NCI-H1092 treated with DMSO at 0.1 percent for 48 hours (cell line): ENCODE measurements around the gene CMTM6.
"Not testable (repeated sequence)": the region's sequence is repeated elsewhere in the genome, so short reads cannot be mapped to it uniquely, and the experiment has no call there.

Experiments
- DNase-seq: peaks from one replicate; lab custom pipeline; 2025; lab: John Stamatoyannopoulos, UW

The CMTM6 gene

DNA sequence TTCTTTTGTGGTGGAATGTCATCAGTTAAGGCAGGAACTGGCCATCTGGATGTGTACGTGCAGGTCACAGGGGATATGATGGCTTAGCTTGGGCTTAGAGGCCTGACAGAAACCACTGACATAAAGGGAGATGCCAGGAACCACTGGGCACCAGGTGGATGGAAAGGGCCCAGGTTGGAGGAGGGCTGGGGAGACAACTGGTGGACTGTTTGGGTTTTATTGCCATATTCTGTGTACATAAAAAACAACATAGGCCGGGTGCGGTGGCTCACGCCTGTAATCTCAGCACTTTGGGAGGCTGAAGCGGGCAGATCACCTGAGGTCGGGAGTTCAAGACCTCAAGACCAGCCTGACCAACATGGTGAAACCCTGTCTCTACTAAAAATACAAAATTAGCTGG, 35.8 kb downstream of the CMTM6 start:
- DNase-seq = not testable (repeated sequence)

DNA sequence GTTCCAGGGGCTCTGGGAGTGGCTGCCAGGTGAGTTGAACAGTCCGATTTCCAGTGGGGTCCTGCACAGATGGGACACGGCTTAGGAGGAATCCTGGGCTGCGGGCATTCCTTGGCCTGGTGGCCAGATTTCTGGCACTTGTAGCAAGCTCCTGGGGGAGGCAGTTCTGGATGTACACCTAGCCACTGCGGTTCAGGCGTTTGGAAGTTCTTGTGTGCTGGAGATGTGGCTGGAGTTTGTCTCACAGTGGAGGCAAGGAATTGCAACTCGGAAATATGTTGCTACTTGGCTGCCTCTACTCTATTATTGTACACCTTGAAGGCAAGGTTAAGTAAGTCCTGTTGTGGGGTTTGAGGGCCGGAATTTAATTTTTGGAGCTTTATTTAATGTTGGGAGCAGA, 37.9 kb downstream of the CMTM6 start:
- DNase-seq = not testable (repeated sequence)

DNA sequence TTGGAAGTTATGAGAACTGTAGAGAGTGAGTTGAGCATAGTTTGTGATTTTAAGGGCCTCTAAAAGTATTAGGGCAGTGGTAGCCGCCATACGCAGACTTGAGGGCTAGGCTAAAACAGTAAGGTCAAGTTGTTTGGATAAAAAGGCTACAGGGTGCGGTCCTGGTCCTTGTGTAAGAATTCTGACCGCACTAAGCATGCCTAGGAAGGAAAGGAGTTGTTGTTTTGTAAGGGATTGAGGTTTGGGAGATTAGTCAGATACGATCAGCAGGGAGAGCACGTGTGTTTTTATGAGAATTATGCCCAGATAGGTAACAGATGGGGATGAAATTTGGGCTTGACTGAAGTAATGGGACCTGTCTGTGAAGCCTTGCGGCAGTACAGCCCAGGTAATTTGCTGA, 39.2 kb downstream of the CMTM6 start:
- not testable (repeated sequence) for DNase-seq

DNA sequence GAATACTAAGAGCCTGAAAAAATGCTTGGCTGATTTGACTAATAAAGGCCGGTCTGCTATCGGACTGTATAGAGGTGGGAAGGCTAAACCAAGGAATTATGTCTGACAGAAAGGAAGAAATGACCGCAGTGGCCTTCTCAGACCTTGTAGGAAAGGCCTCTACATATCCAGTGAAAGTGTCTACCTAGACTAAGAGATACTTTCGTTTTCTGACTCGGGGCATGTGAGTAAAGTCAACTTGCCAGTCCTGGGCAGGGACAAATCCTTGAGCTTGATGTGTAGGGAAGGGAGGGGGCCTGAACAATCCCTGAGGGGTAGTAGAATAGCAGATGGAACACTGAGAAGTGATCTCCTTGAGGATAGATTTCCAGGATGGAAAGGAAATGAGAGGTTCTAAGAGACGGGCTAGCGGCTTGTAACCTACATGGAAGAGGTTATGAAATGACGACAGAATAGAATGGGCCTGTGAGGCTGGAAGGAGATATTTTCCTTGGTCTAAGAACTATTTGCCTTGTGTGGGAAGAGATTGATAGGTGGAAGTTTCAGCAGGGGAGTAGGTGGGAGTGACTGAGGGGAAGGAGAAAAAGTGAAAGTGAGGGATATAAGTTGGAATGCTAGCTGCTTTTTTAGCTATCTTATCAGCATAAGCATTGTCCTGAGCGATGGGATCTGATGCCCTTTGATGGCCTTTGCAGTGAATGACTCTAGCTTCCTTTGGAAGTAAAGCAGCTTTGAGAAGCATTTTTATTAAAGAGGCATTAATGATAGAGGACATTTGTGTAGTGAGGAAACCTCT, 40.3 kb downstream of the CMTM6 start:
- not testable (repeated sequence) for DNase-seq

DNA sequence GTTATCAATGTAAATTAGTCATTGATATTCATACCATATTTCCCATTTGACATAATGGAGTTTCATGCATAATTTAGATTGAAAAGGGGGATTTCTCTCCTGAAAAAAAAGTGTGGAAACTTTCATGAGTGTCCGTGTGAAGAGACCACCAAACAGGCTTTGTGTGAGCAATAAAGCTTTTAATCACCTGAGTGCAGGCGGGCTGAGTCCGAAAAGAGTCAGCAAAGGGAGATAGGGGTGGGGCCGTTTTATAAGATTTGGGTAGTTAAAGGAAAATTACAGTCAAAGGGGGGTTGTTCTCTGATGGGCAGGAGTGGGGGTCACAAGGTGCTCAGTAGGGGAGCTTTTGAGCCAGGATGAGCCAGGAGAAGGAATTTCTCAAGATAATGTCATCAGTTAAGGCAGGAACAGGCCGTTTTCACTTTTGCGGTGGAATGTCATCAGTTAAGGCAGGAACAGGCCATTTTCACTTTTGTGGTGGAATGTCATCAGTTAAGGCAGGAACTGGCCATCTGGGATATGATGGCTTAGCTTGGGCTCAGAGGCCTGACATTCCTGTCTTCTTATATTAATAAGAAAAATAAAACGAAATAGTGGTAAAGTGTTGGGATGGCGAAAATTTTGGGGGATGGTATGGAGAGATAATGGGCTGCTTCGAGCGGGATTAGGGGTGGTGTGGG, 41.7 kb downstream of the CMTM6 start:
- DNase-seq = not testable (repeated sequence)

DNA sequence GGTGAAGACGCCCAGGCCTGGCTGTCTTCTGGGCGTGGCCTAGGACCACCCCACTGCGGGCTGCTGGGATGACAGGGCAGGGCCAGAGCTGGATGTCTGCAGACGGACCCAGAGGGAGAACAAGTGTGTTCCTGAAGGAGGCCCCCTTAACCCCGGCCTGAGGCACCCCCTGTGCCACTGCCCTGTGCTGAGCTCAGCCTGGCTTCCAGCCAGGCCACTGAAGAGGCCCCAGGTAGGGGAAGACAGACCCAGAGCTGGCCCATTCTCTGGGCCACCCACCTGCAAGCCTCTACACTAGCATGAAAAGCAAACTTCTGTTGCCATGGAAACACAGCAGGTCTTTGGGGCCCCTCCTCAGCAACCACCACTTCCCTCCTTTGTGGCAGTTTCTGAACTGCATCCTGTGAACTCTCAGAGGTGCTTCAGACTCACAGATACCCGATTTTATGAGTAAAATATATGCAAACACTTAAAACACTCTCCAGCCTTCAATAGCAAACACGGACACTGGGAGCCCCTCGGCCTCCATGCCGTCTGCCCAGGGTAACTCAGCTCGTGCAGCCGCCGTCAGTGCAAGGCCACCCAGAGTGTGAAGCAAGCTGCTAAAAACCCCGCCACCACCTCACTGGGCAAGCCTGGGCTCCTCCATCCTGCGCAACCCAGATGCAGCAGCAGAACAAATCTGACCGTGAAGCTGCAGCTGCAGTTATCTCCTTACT, 42.5 kb downstream of the CMTM6 start:
- DNase-seq = peak; percentile 81

DNA sequence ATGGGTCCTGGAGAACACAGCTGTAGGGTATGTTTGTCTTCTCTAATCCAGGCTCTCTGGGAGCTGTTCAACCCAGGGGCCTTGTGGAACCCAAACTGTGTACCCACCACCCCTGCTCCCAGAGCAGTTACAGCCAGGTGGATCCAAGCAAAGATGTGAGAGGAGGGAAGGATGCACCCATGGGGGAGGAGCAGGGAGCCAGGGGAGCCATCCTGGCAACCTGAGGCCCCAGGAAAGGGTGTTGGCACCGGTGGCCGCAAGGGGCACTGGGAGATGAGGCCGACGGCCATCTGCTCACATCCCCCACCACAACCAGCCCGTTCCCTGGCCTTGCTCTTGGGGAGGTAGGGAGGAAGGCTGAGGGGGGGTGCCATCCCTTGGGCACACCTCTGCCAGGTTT, 43.2 kb downstream of the CMTM6 start:
- DNase-seq = no peak

DNA sequence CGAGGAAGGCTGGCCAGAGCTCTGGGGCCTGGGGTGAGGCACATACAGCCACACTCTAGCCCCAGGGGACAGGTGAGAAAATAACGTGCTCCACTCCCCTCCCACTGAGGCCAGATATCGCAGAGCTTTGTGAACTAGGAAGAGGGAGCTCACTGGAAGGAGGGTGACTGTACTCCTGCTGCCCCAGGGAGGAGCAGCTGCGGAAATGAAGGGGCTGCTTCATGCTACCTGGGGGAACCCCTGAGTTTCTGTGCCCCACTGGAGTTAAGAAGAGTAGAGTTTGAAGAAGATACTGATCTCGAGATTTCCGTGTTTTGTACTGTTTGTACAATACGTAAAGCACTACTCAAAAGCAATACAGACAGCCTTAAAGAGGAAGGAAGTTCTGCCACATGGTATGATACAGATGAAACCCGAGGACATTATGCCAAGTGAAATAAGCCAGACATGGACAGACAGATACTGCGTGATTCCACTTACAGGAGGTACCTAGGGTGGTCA, 44.6 kb downstream of the CMTM6 start:
- peak; percentile 10 for DNase-seq

DNA sequence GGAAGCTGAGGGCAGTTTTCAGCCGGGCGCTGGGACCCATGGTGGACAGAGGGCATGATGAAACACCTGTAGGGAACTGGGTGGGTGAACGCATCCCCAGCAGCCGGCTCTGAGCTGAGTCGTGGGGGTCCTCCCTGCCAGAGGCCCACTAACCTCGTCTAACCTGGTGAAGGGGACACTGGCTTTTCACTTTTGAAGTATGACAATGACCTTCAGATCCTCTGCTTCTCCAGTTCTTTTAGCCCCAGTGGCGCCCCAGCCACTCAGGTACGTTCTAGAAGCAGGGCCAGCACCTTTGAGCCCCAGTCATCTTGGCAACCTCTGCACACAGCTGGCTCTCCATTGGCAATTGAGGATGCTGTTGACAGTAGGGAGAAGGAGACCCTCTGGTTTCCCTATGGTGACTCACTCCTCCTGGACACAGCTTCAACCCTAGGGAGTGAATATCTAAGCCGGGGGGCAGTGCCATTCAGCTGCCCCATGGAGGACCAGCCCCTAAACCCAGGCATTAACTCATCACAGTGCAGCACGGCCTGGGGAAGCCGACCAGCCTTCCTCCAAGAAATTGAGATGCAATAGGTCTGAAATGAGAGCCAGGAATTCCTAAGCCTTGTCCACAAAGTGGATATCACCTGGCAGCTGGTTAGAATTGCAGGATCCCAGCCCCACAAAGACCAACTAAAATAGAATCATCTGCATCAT, 46.1 kb downstream of the CMTM6 start:
- no peak for DNase-seq

DNA sequence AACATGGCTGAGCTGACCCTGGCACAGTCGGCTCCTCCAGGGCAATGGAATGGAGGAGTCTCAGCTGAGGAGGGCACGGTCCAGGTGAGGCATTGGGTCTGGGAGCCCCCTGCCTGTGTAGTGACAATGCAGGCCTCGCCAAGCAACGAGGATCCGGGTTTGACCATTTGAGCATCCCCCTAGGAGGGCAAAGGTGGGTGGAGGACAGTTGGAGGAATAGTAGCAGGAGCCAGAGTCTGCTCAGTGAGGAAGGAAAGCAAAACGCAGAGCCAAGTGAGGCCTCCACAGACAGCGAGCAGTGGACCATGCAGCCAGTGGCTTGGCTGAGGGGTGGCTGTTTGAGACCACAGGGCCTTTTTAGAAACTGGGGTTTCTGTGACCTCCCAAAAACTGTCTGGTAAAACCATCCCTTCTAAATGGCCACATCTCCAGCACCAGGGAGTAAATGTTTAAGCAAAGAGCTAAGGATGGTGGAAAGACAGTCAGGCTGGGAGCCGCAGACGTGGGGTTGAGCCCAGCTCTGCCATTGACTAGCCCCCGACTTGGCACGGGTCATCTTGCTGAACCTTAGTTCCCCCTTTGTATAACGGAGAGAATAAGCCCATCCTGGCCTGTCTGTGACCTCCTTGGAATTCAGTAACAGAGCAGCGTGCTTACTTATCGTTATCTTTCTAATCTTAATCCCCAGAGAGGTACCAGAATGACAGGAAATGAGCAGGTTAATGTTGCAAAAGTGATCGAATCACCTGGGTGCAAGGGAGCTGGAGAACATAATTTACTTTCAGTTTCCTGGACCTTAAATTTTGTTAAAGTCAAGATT, 46.8 kb downstream of the CMTM6 start:
- DNase-seq = no peak

DNA sequence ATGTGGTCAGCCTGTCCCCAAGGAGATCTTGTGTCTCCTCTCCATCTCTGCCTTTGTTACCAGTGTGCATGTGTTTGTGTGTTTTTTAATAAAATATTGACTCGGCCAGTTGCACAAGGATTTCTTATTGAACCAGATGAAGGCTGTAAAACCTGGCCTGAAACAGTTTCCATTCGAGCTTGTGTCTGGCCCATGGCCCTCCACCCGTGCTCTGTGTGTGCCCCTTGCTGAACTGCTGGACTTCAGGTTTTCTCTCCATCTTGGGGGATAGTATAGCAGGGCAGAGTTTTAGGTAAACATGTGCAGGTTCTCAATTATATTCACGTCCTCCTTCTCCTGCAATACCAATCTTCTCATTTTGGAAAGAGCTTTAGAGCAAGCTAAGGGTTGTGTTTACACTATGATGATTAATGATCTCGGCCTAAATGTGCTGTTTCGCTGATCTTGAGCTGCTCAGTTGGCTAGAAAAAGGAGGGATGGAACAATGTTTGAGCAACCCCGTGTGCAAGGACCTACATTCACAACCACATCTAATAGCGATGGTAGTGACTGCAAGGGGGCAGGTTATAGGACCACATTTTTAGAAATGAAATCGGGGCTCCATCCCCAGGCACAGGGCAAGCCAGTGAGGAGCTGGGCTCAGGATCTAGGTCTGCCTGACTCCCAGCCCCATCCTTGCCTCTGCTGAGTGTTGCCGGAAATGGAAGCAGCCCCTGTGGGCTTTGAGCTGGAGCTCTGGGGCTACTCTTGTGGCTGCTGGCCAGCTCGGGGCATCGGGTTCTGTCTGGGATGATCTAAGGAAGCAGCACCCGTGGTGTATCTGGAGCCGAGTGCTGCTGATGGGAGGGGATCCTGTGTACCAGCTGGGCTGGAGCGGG, 47.7 kb downstream of the CMTM6 start:
- DNase-seq = no peak

DNA sequence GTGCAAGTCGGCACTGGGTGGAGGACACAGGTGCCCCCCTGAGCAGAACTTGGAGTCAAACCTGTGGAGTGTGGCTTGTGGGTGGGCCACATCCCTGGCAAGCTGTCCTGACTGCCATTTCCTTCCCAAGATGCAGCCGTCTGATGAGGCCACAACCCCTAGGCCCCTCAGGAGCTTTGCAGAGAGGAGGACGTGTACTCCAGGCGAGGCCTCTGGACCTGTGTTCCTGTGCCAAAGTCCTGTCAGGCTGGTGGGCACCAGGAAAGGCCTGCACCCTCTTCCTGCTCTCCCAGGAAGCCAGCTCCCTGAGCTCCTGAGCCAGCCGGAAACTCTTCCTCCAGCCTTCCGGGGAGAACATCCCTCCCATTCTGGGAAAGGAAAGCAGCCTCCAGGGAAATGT, 48.5 kb downstream of the CMTM6 start:
- no peak for DNase-seq

DNA sequence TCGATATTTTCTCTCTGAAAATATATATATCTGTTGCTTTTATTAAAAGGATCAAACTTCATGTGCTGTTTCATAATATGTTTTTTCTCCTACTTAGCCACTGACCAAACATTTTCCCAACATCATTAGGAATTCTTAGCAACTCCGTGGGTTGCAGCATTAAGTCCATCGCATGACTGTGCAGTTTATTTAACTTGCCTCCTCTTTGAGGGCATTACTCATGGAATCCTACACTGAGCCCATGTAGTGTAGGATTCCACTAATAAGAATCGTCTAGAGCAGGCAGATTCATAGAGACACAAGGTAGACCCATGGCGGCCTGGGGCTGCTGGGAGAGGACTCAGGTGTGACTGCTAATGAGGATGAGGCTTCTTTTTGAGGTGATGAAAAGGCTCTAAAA, 49.3 kb downstream of the CMTM6 start:
- no peak for DNase-seq

DNA sequence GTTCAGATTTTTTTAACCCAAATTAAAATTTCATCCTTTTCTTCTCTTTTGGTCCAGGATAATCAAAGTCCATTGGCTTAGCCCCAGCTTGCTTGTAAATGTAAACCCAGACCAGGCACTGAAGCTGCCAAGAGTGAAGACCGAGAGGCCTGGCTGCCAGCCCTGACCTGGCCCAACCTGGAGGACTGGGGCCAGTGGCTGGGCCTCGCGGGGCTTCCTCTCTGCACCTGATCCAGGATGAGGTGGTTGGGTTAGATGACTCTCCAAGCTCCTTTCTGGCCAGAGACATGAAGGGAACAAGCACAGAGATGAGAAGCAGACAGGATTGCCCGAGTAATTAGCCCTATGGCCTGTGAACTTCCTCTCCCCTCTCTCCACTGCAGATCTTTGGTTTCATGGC, 50.6 kb downstream of the CMTM6 start:
- no peak for DNase-seq

DNA sequence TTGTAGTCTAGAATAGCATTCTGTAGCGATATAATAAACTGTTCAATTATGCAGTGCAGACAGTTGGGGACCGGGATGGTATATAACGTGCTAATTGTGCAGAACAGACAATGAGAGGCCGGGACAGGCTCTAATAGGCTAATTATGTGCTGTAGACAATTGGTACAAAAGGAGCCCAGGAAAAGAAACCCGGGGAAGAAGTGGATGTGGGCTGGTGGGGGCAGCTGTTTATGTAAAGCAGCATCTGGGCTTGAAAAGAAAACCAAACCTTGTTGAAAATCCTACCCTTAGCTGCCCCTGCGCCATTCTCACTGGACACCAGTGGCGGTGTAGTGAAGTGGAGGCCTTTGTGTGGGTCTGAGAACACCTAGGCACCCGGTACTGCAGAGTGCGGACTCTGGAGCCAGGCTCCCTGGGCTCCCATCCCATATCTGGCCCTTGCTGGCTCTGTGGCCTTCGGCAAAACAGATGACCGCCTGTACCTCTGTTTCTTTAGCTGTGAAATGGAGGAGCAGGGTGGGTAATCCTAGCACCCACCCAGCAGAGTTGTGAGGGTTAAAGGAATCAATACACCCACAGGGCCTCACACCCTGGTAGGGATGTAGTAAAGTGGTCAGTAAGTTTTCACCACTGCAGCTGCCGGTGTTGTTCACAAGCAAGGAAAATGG, 51.5 kb downstream of the CMTM6 start:
- no peak for DNase-seq

DNA sequence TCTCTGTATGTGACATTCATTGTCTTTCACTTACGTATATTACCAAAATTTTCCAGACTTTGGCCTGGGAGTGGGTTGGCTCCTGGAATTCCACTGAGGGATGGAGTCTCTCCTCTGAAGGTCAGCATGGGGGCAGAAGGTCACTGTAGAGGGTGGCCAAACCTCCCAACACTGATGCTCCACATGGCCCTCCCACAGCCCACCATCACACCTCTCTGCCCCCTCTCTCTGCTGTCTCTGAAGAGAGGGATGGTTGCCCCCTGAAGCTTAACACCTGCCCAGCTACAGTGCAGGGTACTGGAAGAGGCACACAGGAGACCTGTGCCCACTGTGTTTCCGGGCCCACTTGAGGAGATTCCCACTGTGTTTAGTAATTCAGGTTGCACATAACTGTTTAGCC, 52.2 kb downstream of the CMTM6 start:
- DNase-seq = no peak

DNA sequence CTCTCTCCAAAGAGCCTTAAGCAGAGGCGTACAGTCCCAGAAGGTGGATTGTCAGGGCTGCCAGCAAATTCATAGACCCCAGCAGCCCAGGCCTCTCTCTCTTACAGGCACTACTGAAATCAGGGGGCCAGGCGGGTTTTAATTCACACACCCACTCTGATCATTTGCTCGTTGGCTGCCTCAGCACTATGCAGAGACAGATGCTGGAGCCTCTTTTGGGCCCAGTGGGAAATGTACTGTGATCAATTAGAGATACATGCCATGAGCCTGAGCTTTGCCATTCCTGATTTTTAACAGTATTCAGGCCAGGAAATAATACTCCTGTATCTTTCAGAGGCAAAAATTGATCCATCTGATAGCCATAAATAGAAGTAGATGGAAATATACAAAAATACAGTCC, 53.0 kb downstream of the CMTM6 start:
- no peak for DNase-seq

DNA sequence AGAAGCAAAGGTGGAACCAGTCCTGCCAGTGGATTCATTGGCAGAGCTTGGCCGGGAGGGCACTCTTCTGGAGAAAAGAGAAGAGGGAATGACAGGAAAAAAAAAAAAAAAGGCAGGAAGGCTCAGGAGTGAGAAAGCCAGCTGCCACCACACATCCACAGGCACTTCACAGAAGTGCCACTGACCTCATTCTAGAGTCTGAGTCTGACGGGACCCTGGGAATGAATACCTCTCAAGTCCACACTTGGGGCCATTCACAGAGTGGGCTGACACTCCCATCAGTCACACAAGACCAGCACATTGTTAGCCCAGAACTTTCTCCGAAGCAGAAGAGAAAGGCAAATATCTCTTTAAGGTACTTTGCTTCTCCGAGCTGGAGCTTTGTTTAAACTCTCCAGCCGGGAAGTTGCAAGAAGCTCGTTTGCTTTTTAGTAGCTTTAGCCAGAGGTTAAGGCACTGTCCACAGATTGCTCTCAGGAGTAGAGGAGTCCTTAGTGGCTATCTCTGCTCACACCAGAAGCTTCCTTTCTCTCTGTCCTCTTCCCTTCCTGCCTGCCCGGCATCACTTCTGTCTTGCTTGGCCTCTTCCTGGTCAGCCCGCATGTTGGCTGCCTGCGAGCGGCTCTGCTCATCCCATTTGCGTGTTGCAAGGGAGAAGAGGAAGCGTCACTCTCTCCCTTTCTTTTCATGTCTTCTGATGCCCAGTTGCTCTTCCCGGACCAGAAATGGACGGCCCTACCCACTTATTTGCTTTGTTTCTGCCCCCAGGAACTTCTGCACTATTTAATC, 53.8 kb downstream of the CMTM6 start:
- no peak for DNase-seq

DNA sequence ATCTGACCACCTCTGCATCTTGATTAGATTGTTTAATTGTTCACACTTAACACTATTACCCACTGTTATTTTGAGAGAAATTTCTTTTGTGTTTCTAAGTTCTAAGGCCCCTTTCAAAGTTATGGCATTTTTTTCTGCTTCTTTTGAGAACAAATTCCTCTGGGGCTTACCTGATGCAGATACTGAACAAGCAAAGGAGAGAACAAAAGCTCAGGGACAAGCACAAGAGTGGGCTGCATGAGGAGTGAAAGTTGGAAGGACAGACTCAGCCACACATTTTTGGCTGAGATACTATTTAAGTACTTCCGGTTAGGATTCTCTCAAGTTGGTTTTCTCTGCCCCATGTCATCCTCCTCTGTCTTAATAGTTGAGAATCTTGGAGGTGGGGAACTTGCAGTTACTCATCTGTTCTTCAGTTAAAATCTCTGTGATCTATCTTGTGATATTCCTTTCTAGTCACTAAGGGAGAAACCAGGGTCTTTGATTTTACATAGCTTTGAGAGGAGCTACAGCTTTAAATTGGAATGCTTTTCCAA, 54.7 kb downstream of the CMTM6 start:
- DNase-seq = no peak
